Left renal cortex interstitium (tissue), 4 donors: Measurements from ENCODE around the gene SP3. TPM values are rescaled to one million over a fixed set of nuclear protein-coding genes. Genes with fewer than 3 reads are reported as not detected.

Experiments
- DNase-seq, 4 donors: peaks; one replicate each; pipeline ENCODE4 v3.0.0-alpha.2; 2013; ENCODE audit warnings: low read depth in 4 of 4, low spot score in 2 of 4, missing footprints in 1 of 4
- polyA plus RNA-seq, 4 donors: library from polyadenylated mRNA; unstranded; fragments of 120-200 nt; gene quantifications; one replicate each; pipeline ENCODE4 v1.2.1, GENCODE V29; 2013; ENCODE audit not compliant: insufficient read length in 4 of 4

The SP3 gene
- polyA plus RNA-seq: 100 to 1,000 TPM; 103 to 127 (median 110) TPM

DNA sequence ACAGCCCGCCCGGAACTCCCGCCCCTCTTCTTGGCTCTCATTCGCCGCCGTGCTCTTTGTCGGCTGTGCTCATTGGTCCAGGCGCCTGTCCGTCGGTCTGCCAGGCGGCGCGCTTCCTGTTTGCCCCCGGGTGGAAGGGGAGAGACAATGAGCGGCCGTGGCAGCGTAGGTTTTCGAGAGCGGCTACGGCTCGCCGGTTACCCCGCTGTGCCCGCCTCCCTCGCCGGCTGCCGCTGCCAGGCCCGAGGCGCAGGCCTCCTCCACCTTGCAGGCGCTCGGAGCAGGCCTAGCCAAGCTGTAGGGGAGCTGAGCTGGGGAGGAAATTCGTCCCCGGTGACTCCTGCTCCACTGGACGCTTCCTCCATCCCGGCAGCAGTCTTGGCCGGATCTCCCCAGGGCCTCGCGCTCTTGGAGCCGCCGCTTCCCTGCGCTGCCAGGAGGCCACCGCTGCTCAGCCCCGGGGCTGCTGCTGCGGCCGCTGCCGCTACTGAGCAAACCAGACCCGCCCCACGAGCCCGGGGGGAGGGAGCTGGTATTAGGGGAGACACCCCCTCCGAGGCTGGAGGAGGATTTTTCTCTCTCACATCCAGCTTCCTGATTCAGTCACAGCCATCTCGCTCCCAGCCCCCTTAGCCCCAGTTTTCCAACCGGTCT lies at the start of gene SP3:
TSS of gene SP3 (minus strand) at position 2 of the 654 bp plus-strand sequence. CDS start 202 bp downstream, outside the sequence.
- peak; percentile 84 to 96 (median 91) for DNase-seq

DNA sequence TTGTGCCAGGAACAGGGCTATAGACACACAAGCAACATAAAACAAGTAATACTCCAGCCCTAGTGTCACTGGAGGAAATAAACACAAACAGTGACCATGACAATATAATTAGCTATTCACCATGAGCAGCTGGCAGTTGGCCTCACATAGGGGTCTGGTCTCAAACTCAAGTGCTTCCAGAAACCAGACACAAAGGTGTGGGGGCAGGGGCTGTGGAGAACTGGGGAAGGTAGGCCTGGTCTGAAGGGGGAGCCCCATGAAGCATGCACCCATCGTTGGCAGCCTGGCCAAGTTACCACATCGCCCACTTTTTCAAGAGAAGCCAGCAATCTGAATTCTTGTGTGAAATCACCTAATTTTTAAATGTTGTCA lies 49.5 kb upstream of the SP3 start:
- no peak for DNase-seq

DNA sequence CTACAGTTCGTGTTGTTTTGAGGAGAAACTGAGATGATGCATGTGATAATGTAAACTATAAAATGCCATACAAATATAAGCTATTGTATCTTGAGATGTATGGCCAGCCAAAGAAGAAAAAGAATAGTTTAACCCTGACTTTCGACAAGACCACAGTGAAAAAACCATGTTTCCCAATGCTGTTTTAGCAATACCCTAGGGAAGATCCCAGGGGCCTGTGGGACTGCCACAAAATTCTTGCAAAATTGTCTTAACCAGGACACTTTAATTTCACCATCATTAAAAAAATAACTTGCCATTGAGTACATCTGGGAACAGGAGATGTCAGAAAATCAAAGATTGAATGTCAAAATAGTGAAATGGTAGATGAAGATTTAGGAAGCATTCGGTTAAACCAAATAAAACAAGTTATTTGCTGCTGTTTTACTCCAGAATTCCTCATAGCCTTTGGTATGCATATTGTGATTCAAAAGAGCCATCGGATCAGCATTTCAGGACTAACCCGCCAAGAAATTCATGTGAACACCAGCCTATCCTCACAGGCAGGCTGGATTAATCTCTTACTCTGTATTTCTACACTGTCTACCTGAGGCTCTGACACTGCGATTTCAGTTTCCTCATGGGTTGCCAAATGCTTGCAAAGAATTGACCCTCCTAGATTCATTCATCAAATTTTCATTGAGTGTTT lies 49.0 kb upstream of the SP3 start:
- no peak for DNase-seq

DNA sequence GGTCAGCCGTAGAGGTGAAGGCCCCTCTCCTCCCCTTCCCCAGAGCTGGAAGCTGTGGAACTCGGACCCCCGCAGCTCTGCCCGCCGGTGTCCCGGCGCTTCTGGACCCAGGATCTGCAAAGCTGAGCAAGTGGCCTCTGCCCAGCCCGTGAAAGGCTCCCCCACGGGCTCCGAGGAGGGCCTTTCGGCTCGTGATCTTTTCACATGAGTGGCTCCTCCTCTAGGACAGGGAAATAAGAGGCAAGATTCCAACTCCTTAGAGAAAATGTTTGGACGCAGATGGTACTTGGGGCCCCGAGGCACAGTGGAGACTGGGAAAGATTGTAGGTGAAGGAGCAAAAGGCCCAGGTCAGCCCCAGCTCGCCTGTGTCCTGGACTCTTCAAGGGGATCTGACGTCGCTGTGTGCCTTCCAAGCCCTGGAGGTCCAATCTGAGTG lies 48.2 kb upstream of the SP3 start:
- no peak for DNase-seq

DNA sequence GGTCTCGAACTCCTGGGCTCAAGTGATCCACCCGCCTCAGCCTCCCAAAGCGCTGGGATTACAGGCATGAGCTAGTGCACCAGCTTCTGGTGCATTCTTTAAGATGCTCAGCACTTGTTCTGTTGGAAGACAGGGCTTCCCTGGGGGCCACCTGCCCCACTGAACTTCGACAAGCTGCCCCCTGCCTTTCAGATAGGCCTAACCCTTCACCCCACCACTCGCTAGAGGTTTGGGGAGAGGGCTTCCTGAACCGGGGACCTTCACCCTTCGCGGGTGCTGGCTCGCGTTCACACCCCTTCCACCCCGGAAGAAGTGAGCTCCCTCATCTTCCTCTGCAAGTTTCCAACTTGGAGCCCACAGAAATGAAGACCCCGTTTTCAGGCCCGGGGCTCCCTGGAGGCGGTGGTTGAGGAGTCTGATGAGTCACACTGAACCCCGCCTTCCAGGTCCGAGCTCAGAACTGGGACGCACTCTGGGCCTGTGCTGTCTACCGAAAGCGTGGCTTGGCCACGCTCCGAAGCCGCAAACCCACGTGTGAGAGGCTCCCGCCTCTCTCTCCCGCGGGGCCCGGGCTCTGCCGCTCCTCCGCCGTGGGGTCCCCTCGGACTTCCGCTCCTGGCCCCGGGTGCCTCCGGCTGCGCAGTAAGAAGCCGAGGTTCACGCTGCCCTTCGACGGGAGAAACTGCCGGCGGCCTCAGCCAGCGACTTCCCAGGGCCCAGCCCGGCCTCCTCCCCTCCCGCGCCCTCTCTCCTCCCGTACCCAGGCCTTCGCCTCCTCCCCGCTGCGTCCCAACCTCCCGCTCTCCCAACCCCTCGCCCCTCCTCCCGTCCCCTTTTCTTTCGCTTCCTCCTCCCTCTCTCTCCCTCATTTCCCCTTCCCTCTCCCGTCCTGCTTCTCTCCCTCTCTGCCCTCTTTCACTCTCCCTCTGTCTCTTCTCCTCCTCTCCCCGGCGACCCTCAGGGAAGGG lies 47.5 kb upstream of the SP3 start:
- DNase-seq: no peak

DNA sequence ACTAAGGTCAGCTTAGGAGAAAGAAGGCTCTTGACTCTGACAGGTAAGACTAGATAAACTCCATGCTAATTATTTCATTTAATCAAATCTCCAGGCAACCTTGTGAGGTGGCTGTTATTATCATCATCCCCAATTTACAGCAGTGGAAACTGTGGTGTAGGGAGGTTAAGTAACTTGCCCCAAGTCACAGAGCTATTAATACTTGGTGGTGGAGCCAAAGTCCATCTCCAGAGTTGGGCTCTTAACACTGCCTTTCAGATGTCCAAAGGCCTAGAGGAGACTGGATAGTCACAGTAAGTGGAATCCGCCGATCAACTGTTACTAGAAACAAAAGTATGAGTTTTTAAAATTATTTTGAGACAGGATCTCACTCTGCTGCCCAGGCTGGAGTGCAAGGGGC lies 46.6 kb upstream of the SP3 start:
- no peak for DNase-seq

DNA sequence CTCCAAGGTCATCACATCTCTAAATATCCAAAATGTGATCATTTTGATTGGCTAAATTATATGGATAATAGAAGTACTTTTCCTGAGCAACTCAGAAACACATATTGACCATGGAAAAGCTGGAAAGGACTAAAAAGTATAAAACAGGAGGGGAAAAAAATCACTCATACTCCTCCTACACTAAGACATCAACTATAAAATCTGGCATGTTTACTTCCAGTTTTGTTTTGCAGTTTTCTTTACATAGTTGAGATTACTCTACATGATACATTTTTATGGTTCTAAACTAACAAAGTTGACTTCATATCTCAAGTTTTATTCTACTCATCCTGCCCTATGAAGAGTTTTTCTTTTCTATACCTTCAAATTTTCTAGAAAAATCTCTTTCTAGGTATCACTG lies 46.0 kb upstream of the SP3 start:
- no peak for DNase-seq

DNA sequence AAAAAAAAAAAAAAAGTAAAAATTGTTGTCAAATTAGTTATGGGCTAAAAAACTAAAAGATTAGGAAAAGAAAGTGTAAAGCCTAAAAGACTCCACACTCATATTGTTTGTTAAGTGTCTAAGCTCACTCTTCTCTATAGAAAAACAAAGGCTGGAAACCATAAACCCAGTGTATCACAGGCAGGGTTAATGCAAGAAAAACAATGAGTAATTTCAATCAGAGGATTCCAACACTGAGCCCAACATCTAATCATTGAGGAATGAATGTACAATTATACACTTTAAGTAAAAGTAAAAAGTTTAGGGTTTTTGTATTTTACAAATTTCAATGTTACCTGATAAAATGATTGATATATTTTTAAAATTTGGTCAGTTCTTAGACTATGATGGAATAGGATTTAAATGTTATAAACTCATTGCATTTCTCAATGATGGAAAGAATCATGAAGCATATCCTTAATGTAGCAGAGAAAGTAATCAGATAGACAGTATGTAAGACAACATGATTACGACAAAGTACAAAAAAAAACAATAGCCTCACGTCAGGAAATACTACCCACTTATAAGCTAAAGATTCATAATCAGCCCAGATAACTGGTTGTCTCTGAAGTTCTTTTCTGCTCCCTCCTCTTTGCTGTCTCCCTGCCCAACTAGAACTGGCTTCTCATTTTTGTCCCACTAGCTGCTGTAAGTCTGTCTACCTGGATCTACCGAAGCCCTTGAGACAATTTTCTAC lies 44.5 kb upstream of the SP3 start:
- DNase-seq: no peak

DNA sequence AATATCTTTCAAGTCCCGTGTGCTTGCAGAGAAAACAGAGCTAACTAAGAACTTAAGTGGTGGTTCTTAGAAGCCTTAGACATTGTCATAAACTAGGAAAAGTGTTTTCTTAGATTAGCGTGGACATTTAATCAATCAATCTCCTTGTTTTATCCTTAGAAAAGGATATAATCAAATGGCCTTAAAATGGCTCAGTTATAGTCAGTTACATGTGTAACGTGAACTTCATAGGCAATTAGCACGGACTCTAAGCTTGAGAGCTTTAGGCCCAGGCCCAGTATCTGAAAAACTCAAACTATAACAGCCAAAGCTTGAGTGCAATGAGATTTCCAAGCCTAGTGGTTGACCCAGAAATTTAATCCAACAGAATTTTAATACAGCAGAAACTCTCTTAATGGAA lies 43.5 kb upstream of the SP3 start:
- no peak for DNase-seq

DNA sequence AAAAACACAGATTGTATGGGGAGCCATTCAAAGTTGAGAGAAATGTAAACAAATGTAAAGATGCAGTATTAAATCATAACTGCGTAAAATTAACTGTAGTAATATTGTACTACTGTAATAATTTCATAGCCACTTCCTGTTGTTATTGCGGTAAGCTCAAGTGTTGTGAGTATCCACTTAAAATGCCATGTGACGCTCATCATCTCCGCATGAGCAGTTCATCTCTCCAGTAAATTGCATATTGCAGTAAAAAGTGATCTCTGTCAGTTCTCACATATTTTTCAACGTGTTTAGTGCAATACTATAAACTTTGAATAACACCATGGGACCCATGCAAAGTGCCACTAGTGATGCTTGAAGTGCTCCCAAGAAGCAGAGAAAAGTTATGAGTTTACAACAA lies 41.8 kb upstream of the SP3 start:
- no peak for DNase-seq

DNA sequence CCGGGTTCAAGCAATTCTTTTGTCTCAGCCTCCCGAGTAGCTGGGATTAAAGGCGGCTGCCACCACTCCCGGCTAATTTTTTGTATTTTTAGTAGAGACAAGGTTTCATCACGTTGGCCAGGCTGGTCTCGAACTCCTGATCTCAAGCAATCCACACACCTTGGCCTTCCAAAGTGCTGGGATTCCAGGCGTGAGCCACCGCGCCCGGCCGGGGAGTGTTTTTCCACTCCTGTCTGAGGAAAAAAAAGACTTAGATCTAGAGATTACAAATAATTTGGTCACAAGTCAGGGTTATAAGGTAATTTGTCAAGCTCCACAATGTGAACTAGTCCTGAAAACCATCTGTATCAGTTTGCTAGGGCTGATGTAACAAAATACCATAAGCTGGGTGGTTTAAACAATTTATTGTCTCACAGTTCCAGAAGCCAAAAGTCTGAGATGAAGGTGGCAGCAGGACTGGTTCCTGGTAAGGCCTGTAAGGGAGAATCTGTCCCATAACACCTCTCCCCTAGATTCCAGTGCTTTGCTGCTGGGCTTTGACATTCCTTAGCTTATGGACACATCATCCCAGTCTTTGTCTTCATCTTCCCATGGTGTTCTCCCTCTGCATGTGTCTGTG lies 40.7 kb upstream of the SP3 start:
- no peak for DNase-seq

DNA sequence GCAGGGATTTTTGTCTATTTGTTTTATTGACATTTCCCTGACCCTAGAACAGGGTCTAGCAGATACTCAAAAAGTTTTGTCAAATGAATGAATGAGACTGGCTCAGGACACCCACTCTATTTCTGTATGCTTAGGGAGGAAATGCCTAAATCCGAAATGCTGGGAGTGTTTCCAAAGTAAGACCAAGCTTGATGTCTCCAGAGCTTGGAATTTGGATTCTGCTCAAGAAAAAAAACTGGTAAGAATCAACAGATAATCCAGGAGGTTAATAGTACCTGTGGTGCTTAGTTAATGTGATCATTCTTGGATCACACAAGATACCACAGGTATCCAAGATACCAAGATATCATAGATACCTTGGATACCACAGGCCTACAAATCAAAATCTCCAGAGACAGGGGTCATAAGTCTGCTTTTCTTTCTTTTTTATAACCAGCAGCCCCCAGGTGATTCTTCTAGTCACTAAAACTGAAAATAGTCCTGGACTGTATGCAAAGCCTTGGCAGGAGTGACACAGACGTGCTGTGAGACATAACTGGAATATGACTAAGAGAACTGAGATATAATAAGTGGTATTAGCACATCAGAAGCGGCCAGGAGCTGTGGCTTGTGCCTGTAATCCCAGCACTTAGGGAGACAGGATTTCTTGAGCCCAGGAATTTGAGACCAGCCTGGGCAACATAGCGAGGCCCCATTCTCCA lies 39.9 kb upstream of the SP3 start:
- DNase-seq: no peak

DNA sequence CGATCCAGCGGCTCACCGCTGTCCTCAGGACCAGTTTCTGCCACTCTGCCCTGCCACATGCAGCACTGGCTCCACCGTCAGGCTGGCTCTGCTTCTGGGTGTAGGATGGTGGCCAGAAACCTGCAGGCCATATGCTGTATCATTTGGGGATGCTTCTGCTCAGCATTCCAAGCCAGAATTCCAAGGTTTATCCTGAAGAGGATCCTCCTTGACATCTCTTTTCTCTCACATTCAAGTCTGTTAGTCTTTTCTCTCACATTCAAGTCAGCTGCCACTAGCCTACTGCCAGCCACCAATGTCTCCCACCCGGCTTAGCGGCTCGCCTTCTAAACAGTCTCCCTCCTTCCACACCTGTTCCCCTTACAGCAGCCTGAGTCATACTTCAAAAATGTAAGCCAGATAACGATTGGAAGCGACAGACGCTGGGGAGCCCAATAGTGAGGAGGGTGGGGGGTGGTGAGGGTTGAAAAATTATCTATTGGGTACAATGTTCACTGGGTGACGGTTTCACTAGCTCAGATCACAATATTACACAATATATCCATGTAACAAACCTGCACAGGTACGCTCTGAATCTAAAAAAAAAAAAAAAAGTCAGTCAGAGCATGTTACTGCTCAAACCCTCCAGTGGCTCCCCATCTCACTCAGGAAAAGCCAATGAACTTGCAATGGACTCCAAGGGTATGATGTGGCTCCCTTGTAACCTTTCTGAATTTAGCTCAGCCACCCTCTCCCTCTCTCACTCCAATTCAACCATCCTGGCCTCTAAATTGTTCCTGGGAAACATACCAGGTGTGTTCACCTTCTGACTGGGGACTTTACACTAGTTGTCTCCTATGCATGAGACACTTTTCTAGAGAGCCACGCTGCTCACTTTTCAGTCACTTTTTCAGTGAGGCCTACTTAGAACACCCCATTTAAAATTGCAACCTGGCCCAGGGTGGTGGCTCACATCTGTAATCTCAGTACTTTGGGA lies 38.8 kb upstream of the SP3 start:
- no peak for DNase-seq

DNA sequence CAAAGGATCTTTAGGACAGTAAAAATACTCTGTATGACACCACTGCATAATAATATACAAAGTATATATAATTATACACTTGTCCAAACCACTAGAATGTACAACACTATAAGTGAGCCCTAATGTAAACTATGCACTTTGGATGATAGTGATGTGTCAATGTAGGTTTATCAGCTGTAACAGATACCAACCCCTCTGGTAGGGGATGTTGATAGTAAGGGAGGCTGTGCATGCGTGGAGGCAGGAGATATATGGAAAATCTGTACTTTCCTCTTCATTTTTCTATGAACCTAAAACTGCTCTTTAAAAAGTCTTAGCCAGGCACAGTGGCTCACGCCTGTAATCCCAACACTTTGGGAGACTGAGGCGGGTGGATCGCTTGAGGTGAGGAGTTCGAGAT lies 37.5 kb upstream of the SP3 start:
- no peak for DNase-seq

DNA sequence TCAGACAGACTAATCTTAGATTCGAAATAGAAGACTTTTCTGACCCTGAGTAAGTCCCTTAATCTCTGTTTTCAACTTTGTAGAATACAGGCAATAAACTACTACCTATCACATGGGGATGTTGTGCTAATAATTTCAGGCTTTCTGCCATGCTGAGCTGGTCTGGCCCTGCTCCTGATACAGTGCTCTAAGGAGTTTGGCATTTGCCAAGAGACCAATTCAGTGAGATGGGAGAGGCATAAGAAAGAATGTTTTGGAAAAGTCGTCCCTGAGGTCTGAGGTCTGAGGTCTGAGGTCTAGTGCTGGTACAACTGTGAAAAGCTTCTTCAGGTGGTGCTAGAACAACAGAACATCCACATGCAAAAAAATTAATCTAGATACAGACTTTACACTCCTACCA lies 35.9 kb upstream of the SP3 start:
- no peak for DNase-seq

DNA sequence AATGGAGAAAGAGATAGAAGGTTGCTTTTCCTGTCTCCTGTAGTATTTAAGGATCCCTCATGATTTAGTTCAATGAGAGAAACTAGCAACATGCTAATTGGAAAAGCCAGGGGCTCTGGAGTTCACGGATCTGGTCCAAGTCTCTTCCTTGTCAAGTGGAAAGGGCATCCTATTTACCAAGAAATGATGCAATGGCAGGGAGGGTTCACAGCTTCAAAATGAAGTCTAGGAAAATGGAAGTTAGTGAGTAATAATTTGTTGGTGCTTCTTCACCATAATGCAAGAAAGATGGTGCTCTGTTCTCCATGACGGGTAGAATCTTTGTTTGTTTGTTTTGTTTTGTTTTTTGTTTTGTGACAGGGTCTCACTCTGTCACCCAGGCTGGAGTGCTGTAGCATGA lies 34.6 kb upstream of the SP3 start:
- no peak for DNase-seq

DNA sequence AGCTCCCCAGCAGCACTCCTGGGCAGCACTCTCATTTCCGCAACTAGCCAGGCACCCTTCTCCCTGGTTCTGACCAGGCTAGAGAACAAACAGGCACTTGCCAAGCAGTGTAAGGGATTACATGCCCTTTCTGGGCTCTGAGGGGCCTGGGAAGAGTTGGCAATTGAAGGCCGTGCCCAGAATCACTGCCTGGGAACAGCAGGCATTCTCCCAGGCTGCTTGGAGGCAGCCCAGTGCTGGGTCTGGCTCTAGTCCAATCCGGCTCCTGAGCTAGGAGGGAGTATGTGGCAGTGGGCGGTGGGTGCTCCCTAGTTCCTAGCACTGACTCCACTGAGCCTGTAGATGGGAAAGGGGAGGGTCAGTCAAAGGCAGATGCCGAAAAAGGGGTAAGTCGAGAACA lies 34.1 kb upstream of the SP3 start:
- no peak for DNase-seq

DNA sequence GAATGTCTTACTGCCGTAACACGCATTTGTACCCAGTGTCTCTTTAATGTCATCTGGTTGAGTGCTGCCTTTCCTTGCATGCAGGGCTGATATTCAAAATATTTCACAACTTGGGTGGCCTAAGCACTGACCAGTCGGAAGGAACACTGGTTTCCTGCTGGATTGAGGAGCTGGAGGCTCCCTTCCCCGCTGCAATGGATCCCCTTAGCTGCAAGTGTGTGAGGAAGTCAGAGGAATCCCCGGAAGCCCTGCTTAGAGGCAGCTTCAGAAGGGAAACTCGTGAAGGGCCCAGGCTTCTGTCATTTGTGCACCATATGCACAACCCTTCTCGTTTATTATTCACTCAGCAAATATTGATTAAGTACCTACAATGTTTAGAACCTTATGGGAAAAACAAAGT lies 33.2 kb upstream of the SP3 start:
- DNase-seq: no peak
